ENCODE results near the gene ASCL2. TPM values are rescaled to one million over a fixed set of nuclear protein-coding genes. Genes with fewer than 3 reads are reported as not detected.

ASCL2 gene
- polyA plus RNA-seq, 2 donors: 0.95 to 1.7 TPM

DNA sequence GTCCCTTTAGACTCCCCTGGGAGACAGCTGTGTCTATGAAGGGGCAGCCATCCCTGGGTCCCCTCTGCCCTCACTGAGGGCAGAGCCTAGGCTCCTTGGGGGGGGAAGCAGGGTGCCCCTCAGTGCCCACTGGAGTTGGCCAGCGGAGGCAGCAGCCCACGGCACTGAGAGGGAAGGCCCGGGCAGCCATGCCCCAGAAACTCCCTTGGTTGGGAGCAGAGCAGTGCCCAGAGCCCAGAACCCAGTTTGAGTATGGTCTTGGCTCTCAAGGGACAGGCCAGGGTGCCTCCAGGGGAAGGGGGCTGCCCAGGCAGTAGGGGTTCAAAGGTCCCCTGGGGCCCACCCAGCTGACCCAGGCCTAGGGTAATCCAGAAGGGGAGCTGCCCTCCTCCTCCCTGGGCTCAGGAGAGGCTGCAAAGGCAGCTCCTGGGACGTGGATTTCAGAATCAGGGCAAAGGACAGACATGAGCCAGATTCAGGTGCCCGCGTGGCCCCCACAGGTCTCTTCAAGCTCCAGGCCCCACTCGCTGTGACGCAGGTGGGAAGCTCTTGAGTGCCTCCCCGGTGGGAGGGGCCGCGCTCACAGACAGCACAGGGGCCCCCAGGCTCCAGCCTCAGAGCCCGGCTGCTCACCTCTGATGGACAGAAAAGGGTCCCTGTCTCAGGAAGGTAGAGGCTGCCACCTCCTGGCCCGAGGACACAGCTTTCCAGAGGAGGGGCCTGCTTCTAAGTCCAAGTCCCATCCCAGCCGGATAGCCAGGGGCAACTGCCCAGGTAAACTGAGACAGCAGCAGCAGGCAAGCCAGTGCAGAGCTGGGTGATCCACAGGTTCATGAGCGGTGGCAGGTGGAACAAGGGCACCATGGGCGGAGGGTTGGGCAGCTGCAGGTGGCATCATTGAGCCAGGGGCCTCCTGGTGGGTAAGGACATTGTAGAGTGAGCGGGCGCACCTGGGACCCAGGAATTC, 28.7 kb upstream of the ASCL2 start:
- Histone ChIP-seq H3K4me1 (ENCODE audit: control insufficient read depth in 2 of 2, insufficient read depth in 2 of 2, low read length in 1 of 2) (no peaks in the 10 kb centered on the region), H3K4me3 (ENCODE audit: low read depth in 1 of 2, low read length in 2 of 2) (no peak overlapping the region), H3K9me3 (ENCODE audit: control insufficient read depth in 2 of 2, insufficient read depth in 1 of 2, low read depth in 1 of 2, low read length in 1 of 2) (no peaks in the 10 kb centered on the region), H3K36me3 (ENCODE audit: control insufficient read depth in 2 of 2, insufficient read depth in 2 of 2, low read length in 1 of 2) (no peaks in the 10 kb centered on the region), H3K27ac (ENCODE audit: low read depth in 2 of 2, low read length in 1 of 2) (no peak overlapping the region), H3K27me3 (ENCODE audit: control insufficient read depth in 1 of 2, insufficient read depth in 2 of 2, low read length in 2 of 2) (no peaks in the 10 kb centered on the region)
- WGBS, 2 donors: 51 to 66% methylated on average over 18 of the region's 18 CpGs

DNA sequence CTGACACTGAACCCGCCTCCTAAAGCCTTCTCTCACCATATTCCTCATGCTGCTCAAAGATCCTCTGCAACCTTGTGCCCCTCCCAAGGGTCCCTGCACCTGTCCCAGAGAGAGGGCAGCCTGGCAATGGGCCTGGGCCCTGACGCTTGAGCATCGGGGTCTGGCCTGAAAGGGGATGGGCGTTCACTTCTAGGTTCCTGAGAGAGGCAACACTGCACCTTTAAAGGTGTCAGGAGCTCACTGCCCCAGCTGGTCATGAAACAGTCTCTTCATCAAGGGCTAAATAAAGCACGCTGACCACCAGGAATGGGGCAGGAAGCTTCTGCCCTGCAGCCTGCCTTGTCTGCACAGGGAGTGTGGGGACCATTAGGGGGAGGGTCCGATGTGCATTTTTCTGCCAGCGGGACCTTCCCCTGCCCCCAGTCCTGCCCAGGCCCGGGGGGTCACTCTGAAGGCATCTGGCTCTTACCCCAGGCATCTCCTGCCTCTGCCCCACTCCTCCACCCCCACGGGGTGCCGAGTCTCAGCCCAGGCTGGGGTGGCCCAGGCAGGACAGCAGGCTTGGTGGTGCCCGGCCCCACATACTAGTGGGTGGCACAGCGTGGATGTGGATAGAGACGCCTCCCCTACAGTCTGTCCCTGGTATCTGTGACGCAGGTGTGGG, 27.9 kb upstream of the ASCL2 start:
- no peaks in the 10 kb centered on the region for H3K36me3 ChIP-seq (ENCODE audit: control insufficient read depth in 2 of 2, insufficient read depth in 2 of 2, low read length in 1 of 2)
- WGBS, 2 donors: 80 to 89% methylated on average over 14 of the region's 14 CpGs
- H3K9me3 ChIP-seq (ENCODE audit: control insufficient read depth in 2 of 2, insufficient read depth in 1 of 2, low read depth in 1 of 2, low read length in 1 of 2): no peaks in the 10 kb centered on the region
- no peak overlapping the region for H3K4me3 ChIP-seq (ENCODE audit: low read depth in 1 of 2, low read length in 2 of 2)
- H3K27ac ChIP-seq (ENCODE audit: low read depth in 2 of 2, low read length in 1 of 2): no peak overlapping the region
- no peaks in the 10 kb centered on the region for H3K27me3 ChIP-seq (ENCODE audit: control insufficient read depth in 1 of 2, insufficient read depth in 2 of 2, low read length in 2 of 2)
- no peaks in the 10 kb centered on the region for H3K4me1 ChIP-seq (ENCODE audit: control insufficient read depth in 2 of 2, insufficient read depth in 2 of 2, low read length in 1 of 2)

DNA sequence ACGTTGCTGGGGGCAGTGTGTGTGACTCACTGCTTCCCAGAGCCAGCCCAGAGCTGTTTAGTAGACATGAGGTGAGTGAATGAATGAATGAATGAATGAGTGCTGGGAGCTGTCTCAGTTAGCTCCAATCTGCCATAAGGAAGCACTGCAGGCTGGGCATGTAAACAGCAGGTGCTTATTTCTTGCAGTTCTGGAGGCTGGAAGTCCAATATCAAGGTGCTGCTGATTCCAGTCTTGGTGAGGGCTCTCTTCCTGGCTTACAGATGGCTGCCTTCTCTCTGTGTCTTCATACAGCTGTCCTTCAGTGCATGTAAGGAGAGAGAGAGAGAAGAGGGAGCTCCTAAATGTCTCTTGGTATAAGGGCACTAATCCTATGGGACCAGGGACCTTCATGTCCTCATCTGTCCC, 27.2 kb upstream of the ASCL2 start:
- H3K4me1 ChIP-seq (ENCODE audit: control insufficient read depth in 2 of 2, insufficient read depth in 2 of 2, low read length in 1 of 2): no peaks in the 10 kb centered on the region
- H3K27ac ChIP-seq (ENCODE audit: low read depth in 2 of 2, low read length in 1 of 2): no peak overlapping the region
- WGBS, 2 donors: 36 to 50% methylated on average over 1 of the region's 1 CpG
- H3K9me3 ChIP-seq (ENCODE audit: control insufficient read depth in 2 of 2, insufficient read depth in 1 of 2, low read depth in 1 of 2, low read length in 1 of 2): no peaks in the 10 kb centered on the region
- no peaks in the 10 kb centered on the region for H3K27me3 ChIP-seq (ENCODE audit: control insufficient read depth in 1 of 2, insufficient read depth in 2 of 2, low read length in 2 of 2)
- no peak overlapping the region for H3K4me3 ChIP-seq (ENCODE audit: low read depth in 1 of 2, low read length in 2 of 2)
- H3K36me3 ChIP-seq (ENCODE audit: control insufficient read depth in 2 of 2, insufficient read depth in 2 of 2, low read length in 1 of 2): no peaks in the 10 kb centered on the region

GRCh38 chr11:2296913-2297622, 26.7 kb upstream of the ASCL2 start:
- Histone ChIP-seq H3K4me3 (ENCODE audit: low read depth in 1 of 2, low read length in 2 of 2) (no peak overlapping the region), H3K27me3 (ENCODE audit: control insufficient read depth in 1 of 2, insufficient read depth in 2 of 2, low read length in 2 of 2) (no peaks in the 10 kb centered on the region), H3K36me3 (ENCODE audit: control insufficient read depth in 2 of 2, insufficient read depth in 2 of 2, low read length in 1 of 2) (no peaks in the 10 kb centered on the region), H3K9me3 (ENCODE audit: control insufficient read depth in 2 of 2, insufficient read depth in 1 of 2, low read depth in 1 of 2, low read length in 1 of 2) (no peaks in the 10 kb centered on the region), H3K4me1 (ENCODE audit: control insufficient read depth in 2 of 2, insufficient read depth in 2 of 2, low read length in 1 of 2) (no peaks in the 10 kb centered on the region), H3K27ac (ENCODE audit: low read depth in 2 of 2, low read length in 1 of 2) (no peak overlapping the region)
- WGBS, 2 donors: 90 to 94% methylated on average over 13 of the region's 13 CpGs

DNA sequence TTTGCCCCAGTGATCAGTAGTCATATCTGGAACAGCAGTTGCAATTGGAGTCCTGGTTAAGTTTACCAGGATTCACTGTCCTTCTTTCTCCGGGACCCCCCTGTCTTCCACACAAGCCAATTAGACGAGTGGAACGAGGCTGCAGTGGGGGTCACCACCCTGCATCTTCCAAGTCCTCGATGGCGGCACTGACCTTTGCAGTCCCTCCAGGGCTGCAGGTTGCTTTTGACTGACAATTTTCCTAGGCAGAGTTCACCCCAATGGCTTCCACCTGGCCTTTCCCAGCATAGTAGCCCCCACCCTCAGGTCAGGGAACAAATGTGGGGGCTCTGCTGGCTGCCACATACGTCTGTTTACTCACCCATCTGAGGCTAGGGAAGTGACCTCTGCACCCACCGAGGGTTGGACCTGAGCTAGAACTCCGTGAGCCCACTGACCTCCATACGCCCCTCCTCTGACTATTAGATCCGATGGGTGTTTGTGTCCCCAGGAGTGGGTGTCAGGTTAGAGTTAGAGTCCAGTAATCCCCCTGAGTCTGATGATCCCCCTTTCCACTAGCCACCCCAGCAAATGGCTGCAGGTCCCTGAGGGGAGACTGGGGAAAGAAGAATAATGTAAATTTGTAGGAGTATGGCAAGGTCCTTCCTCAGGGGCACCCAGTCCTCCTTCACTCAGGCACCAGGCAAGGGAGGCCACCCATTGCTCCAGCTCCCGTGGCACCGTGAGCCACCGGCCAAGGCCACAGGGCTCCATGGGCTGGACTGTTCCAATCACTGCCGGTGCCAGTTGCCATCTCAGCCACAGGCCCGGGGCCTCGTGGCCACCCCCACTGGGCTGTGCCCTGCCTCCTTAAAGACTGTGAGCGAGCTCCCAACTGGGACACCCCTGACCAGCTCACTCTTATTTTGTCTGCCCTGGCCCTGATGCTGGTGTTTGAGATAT, 25.9 kb upstream of the ASCL2 start:
- H3K4me3 ChIP-seq (ENCODE audit: low read depth in 1 of 2, low read length in 2 of 2): no peak overlapping the region
- WGBS, 2 donors: 86 to 88% methylated on average over 17 of the region's 17 CpGs
- no peaks in the 10 kb centered on the region for H3K27me3 ChIP-seq (ENCODE audit: control insufficient read depth in 1 of 2, insufficient read depth in 2 of 2, low read length in 2 of 2)
- no peak overlapping the region for H3K27ac ChIP-seq (ENCODE audit: low read depth in 2 of 2, low read length in 1 of 2)
- no peaks in the 10 kb centered on the region for H3K9me3 ChIP-seq (ENCODE audit: control insufficient read depth in 2 of 2, insufficient read depth in 1 of 2, low read depth in 1 of 2, low read length in 1 of 2)
- no peaks in the 10 kb centered on the region for H3K36me3 ChIP-seq (ENCODE audit: control insufficient read depth in 2 of 2, insufficient read depth in 2 of 2, low read length in 1 of 2)
- H3K4me1 ChIP-seq (ENCODE audit: control insufficient read depth in 2 of 2, insufficient read depth in 2 of 2, low read length in 1 of 2): no peaks in the 10 kb centered on the region

- Histone ChIP-seq H3K36me3 (ENCODE audit: control insufficient read depth in 2 of 2, insufficient read depth in 2 of 2, low read length in 1 of 2) (no peaks in the 10 kb centered on the region), H3K9me3 (ENCODE audit: control insufficient read depth in 2 of 2, insufficient read depth in 1 of 2, low read depth in 1 of 2, low read length in 1 of 2) (no peaks in the 10 kb centered on the region), H3K27me3 (ENCODE audit: control insufficient read depth in 1 of 2, insufficient read depth in 2 of 2, low read length in 2 of 2) (no peaks in the 10 kb centered on the region), H3K4me1 (ENCODE audit: control insufficient read depth in 2 of 2, insufficient read depth in 2 of 2, low read length in 1 of 2) (no peaks in the 10 kb centered on the region), H3K27ac (ENCODE audit: low read depth in 2 of 2, low read length in 1 of 2) (no peak overlapping the region), H3K4me3 (ENCODE audit: low read depth in 1 of 2, low read length in 2 of 2) (no peak overlapping the region)
- WGBS, 2 donors: 84% methylated on average over 8 of the region's 8 CpGs
Observed at GRCh38 chr11:2294926-2295290, 24.5 kb upstream of the ASCL2 start.

DNA sequence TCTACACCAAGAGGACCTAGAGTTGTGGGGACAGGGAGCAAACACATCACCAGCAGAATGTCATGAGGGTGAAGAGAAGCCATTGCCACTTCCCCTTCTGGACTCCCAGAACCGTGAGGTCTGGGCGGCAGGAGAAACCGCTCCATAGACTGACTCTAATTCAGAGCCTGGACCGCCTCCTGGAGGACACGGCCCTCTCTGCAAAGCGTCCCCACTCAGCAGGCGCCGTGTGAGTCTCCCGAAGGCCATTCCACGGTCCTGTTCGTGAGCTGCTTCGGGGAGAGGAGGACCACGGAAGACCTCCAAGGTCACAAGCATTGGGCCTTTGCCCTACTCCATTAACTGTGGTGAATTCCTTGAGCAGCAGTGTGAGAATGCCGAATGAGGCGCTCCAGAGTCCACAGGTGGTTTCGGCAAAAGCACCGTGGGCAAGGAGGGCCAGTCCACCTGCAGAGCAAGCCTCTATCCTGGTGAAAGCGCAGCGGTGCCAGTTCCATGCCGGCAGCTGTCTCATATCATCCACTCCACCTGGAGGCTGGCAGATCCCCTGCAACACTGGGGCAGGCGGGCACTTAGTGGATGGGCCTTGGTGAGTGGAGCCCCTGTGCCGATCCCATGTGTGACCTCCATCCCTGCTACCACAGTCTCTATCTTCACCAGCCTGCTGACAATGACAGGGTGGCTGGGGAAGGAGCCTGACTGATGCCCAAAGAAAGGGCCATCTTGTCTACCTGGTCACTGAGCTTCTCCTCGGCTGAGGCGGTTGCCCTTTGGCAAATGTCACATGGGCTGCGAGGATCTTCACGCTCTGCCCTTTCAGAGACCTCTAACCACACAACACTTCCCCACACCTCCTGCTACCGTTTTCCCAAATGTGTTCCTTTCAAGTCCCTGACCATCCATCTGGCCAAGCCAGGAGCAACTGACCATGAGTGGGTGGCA, 23.9 kb upstream of the ASCL2 start:
- Histone ChIP-seq H3K4me3 (ENCODE audit: low read depth in 1 of 2, low read length in 2 of 2) (no peak overlapping the region), H3K4me1 (ENCODE audit: control insufficient read depth in 2 of 2, insufficient read depth in 2 of 2, low read length in 1 of 2) (no peaks in the 10 kb centered on the region), H3K27me3 (ENCODE audit: control insufficient read depth in 1 of 2, insufficient read depth in 2 of 2, low read length in 2 of 2) (no peaks in the 10 kb centered on the region), H3K27ac (ENCODE audit: low read depth in 2 of 2, low read length in 1 of 2) (no peak overlapping the region), H3K9me3 (ENCODE audit: control insufficient read depth in 2 of 2, insufficient read depth in 1 of 2, low read depth in 1 of 2, low read length in 1 of 2) (no peaks in the 10 kb centered on the region), H3K36me3 (ENCODE audit: control insufficient read depth in 2 of 2, insufficient read depth in 2 of 2, low read length in 1 of 2) (no peaks in the 10 kb centered on the region)
- 80 to 83% methylated on average over 26 to 27 of the region's 27 CpGs for WGBS, 2 donors

DNA sequence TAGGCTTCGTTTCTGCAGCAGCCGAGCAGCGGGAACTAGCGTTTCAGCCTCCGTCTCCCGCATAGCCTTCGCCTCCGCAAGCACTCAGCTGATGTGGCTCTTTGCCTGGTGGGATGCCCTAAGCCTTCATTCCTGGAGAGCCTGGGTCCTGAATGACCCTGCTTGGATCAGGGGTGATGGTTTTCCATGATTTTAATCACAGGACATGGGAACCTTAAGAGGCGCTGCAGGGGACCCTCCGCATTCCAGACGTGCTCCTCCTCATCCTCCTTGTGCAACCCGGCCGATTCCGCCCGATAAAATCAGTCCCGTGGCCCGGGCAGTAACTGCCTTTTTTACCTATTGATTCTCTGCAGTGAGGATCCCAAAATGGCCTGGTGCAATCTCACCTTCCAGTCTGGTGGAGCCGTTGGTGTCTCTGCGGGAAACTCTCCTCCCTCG, 23.2 kb upstream of the ASCL2 start:
- Histone ChIP-seq H3K36me3 (ENCODE audit: control insufficient read depth in 2 of 2, insufficient read depth in 2 of 2, low read length in 1 of 2) (no peaks in the 10 kb centered on the region), H3K9me3 (ENCODE audit: control insufficient read depth in 2 of 2, insufficient read depth in 1 of 2, low read depth in 1 of 2, low read length in 1 of 2) (peaks cover 0 to 3% of the 10 kb centered on the region in 2 donors), H3K4me3 (ENCODE audit: low read depth in 1 of 2, low read length in 2 of 2) (no peak overlapping the region), H3K27me3 (ENCODE audit: control insufficient read depth in 1 of 2, insufficient read depth in 2 of 2, low read length in 2 of 2) (no peaks in the 10 kb centered on the region), H3K27ac (ENCODE audit: low read depth in 2 of 2, low read length in 1 of 2) (no peak overlapping the region), H3K4me1 (ENCODE audit: control insufficient read depth in 2 of 2, insufficient read depth in 2 of 2, low read length in 1 of 2) (no peaks in the 10 kb centered on the region)
- 87 to 88% methylated on average over 20 of the region's 20 CpGs for WGBS, 2 donors
